ENCODE measurements around the gene ULK4. TPM values are rescaled to one million over a fixed set of nuclear protein-coding genes. Genes with fewer than 3 reads are reported as not detected.

The ULK4 gene
- polyA plus RNA-seq, 1 donor from 2014 or later = 5.6 TPM

DNA sequence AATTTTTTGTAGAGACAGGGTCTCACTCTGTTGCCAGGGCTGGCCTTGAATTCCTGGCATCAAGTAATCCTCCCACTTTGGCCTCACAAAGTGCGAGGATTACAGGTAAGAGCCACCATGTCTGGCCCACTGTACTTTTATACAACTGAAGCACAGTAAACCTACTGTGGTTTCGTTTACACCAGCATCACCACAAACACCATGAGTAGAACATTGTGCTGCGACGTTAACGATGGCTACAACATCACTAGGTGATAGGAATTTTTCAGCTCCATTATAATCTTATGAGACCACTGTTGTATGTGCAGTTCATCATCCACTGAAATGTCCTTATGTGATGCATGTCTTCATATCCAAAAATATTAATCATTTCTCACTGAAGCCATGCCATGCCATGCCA lies 750.9 kb downstream of the ULK4 start:
- Mint-ChIP-seq H3K4me1 (peaks cover 63 to 79% (median 77%) of the 10 kb centered on the region in 3 donors), H3K9me3 (peaks cover 0 to 3% (median 0%) of the 10 kb centered on the region in 3 donors), H3K4me3 (no peak overlapping the region), H3K27ac (no peak overlapping the region), H3K36me3 (peaks cover 5% of the 10 kb centered on the region), H3K27me3 (no peaks in the 10 kb centered on the region)

DNA sequence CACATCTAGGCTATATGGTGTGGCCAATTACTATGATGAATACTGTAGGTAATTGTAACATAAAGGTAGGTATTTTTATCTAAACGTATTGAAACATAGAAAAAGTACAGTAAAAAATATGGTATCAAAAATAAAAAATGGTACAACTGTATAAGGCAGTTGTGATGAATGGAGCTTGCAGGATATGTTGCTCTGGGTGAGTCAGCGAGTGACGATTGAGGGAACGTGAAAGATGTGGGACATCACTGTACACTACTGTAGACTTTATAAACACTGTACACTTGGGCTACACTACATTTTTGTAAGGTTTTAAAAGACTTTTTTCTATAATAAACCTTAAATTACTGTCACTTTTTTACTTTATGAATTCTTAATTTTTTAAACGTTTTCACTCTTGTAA lies 752.3 kb downstream of the ULK4 start:
- Mint-ChIP-seq H3K4me1 (peaks cover 66 to 80% (median 78%) of the 10 kb centered on the region in 3 donors), H3K9me3 (peaks cover 0 to 3% (median 0%) of the 10 kb centered on the region in 3 donors), H3K4me3 (peak overlapping the region; percentile 11 to 56 (median 22)), H3K27ac (peak overlapping the region in 1 of 3 donors; percentile 72), H3K36me3 (peaks cover 5% of the 10 kb centered on the region), H3K27me3 (no peaks in the 10 kb centered on the region)

DNA sequence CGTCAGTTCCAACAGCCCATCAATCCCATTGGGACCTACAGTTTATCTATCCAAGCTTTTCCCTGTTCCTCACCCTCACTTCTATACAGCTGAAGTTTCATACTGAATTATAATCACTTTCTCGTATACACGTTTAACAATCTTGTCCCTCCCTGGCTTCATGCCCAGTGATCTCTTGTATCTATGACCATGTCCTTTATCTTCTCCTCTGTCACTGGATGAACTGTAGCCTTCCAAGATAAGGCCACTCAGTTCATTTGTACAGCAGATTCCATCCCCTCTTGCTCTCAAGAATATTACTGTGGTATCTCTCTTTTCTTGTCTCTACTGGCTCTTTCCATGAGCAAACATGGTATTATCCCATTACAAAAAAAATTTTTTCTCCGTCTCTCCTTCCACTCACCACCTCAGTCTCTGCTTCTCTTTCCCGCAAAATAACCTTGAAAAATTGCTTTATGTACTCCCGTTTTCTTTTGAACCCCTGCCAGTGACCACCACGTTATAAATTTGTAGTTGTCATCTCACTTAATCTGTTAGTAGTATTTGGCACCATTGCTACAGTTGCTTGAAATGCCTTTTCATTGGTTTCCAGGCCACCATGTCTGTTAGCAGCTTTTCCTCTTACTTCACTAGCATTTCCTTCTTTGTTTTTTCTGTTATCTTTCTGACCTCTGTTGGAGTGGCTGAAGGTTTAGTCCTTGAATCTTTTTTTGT lies 753.2 kb downstream of the ULK4 start:
- Mint-ChIP-seq H3K27me3 (no peaks in the 10 kb centered on the region), H3K4me1 (peaks cover 69 to 82% (median 81%) of the 10 kb centered on the region in 3 donors), H3K9me3 (peaks cover 0 to 3% (median 0%) of the 10 kb centered on the region in 3 donors), H3K27ac (peak overlapping the region in 2 of 3 donors; percentile 21 to 45), H3K4me3 (peak overlapping the region in 2 of 4 donors; percentile 11 to 14), H3K36me3 (peaks cover 5% of the 10 kb centered on the region)

DNA sequence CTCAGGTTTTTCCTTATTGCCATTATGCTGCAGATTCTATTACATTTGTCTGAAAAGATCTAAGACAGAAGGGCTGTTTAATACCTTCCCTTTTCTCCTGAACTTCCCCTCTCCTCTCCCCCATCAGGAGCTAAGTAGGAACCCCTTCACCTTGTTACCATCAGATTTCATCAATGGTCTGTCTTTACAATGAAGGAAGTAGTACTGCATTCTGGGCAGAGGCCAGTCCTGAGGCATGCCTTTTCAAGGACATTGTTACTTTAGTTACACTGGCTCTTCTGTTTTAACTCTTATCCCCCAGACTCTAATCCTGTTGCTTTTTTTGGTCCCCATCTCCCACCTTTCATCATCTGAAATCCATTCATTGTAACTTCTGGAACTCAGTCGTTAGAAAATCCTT lies 754.5 kb downstream of the ULK4 start:
- H3K9me3 Mint-ChIP-seq = peaks cover 0 to 3% (median 0%) of the 10 kb centered on the region in 3 donors
- peaks cover 5% of the 10 kb centered on the region for H3K36me3 Mint-ChIP-seq
- H3K4me3 Mint-ChIP-seq = peak overlapping the region in 3 of 4 donors; percentile 46 to 76 (median 69)
- no peaks in the 10 kb centered on the region for H3K27me3 Mint-ChIP-seq
- peak overlapping the region; percentile 21 to 83 (median 39) for H3K27ac Mint-ChIP-seq
- H3K4me1 Mint-ChIP-seq = peaks cover 65 to 79% (median 78%) of the 10 kb centered on the region in 3 donors

DNA sequence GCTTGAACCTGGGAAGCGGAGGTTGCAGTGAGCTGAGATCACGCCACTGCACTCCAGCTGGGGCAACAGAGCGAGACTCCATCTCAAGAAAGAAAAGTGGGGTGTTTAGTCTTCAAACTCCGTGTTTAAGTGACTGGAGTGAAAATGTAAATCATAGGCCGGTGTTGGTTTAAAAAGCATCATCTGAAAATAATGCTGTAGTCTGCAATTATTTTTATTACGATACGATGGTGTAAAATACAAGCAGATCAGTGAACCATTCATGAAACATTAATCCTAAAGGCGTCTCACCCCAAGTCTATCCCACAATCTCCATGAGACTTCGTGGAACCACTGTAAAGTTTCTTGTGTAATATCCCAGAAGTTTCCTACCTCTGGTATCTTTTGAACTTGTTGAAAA lies 756.3 kb downstream of the ULK4 start:
- Mint-ChIP-seq H3K4me1 (peaks cover 76 to 83% (median 82%) of the 10 kb centered on the region in 3 donors), H3K36me3 (peaks cover 5% of the 10 kb centered on the region), H3K4me3 (peak overlapping the region in 2 of 4 donors; percentile 10 to 75), H3K9me3 (peaks cover 0 to 3% (median 0%) of the 10 kb centered on the region in 3 donors), H3K27me3 (no peaks in the 10 kb centered on the region), H3K27ac (peak overlapping the region in 2 of 3 donors; percentile 7 to 13)

DNA sequence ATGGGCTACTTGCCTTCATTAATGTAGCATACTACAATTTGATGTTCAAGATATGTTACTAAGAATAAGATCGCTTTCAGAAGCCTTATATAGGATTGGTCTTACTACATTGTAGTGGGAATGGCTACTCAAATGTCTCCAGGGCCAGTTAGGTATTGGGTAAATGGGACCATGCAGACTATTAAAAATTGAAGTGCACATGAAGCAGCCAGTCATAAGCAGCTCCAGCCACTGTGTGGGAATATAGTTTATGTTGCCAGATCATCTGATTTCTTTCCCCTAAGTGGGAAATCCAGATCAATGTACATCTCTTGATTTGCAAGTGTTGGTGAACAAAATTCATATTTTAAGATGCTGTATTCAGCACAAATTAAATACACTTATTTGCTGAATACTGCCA lies 757.5 kb downstream of the ULK4 start:
- peak overlapping the region in 2 of 3 donors; percentile 8 to 25 for H3K27ac Mint-ChIP-seq
- peak overlapping the region in 2 of 4 donors; percentile 4 to 37 for H3K4me3 Mint-ChIP-seq
- H3K36me3 Mint-ChIP-seq = peaks cover 3% of the 10 kb centered on the region
- peaks cover 0 to 2% (median 0%) of the 10 kb centered on the region in 3 donors for H3K9me3 Mint-ChIP-seq
- H3K4me1 Mint-ChIP-seq = peaks cover 72 to 85% (median 81%) of the 10 kb centered on the region in 3 donors
- H3K27me3 Mint-ChIP-seq = no peaks in the 10 kb centered on the region

DNA sequence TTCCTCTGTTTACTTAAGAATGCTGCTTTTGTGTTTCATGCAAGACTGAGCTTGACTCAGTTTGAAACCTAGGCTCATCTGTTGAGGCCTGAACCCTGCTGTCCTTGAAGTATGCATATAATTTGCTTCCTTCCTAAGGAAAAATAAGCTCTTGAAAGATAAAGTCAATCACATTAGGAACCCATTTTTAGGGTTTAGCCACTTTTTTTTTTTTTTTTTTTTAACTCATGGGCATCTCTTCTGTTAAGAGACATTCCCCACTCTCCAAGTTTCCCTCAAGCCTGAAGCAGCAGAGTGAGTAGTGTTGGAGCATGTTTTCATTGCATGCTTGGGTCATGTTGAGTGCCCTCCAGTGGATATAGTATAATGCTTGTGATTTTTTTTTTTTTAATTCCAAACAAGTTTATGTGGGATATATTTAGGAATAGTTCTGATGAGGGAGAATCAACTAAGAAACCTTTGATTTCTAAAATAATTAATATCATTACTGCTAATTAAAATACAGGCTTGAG lies 759.0 kb downstream of the ULK4 start:
- Mint-ChIP-seq H3K4me1 (peaks cover 62 to 71% (median 70%) of the 10 kb centered on the region in 3 donors), H3K27me3 (no peaks in the 10 kb centered on the region), H3K36me3 (no peaks in the 10 kb centered on the region), H3K4me3 (peak overlapping the region; percentile 90 to 95 (median 92)), H3K27ac (peak overlapping the region; percentile 18 to 84 (median 31)), H3K9me3 (no peaks in the 10 kb centered on the region)

DNA sequence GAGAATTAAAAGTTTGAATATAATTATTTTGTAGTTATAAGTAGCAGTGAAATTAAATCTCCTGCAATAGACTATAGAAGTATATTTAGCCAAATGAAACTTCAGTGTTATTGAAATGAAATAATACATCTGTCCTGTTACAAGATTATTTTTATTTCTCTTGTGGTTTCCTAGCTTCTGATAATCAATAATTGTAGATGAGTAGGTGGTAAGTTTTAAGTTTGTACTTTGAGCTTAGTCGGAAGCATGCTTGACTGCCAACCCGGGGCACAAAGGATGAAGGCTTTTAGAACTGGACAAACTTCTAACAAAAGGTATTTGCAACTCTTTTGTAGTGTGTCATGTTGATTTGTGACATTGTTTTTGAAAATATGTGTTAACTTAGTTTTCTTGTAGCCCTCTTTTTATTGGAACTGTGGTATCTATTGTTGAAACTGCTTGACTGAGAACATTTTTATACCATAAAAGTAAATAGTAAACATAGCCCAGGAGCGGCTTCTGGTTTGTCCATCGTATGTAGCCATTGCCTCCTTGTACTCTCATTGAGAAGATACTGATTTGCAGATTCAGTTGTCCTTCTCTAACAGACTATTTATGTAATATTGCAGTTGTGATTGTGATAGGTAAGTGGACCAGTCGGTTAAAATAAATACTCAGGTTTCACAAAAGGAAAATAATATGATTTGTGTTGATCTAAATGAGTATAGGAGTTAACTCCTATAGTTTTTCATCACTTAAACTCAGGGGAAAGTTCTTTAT lies 759.6 kb downstream of the ULK4 start:
- H3K27ac Mint-ChIP-seq = peak overlapping the region; percentile 31 to 84 (median 50)
- peak overlapping the region; percentile 90 to 95 (median 92) for H3K4me3 Mint-ChIP-seq
- H3K27me3 Mint-ChIP-seq = no peaks in the 10 kb centered on the region
- no peaks in the 10 kb centered on the region for H3K36me3 Mint-ChIP-seq
- no peaks in the 10 kb centered on the region for H3K9me3 Mint-ChIP-seq
- H3K4me1 Mint-ChIP-seq = peaks cover 55 to 64% (median 64%) of the 10 kb centered on the region in 3 donors

DNA sequence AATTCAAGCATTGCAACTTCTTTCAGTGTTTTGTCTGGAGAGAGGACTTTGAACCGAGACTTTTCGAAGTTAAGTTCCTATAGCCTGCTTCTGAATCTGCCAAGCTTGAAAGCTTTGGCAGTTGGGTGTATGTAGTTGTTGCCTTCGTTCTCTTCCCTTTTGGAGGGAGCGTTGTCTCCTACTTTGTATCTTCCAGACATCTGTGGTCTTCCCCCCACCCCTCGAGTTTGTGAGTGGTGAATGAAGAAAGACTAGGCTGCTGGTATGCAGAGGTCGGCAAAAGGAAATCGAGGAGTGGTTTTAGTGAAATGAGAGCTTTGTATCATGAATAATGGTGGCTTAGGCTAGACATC lies 761.3 kb downstream of the ULK4 start:
- peak overlapping the region; percentile 84 to 94 (median 89) for H3K27ac Mint-ChIP-seq
- H3K27me3 Mint-ChIP-seq = peaks cover 5% of the 10 kb centered on the region
- H3K9me3 Mint-ChIP-seq = no peaks in the 10 kb centered on the region
- peak overlapping the region; percentile 90 to 95 (median 92) for H3K4me3 Mint-ChIP-seq
- H3K36me3 Mint-ChIP-seq = no peaks in the 10 kb centered on the region
- H3K4me1 Mint-ChIP-seq = peaks cover 42 to 50% (median 48%) of the 10 kb centered on the region in 3 donors

DNA sequence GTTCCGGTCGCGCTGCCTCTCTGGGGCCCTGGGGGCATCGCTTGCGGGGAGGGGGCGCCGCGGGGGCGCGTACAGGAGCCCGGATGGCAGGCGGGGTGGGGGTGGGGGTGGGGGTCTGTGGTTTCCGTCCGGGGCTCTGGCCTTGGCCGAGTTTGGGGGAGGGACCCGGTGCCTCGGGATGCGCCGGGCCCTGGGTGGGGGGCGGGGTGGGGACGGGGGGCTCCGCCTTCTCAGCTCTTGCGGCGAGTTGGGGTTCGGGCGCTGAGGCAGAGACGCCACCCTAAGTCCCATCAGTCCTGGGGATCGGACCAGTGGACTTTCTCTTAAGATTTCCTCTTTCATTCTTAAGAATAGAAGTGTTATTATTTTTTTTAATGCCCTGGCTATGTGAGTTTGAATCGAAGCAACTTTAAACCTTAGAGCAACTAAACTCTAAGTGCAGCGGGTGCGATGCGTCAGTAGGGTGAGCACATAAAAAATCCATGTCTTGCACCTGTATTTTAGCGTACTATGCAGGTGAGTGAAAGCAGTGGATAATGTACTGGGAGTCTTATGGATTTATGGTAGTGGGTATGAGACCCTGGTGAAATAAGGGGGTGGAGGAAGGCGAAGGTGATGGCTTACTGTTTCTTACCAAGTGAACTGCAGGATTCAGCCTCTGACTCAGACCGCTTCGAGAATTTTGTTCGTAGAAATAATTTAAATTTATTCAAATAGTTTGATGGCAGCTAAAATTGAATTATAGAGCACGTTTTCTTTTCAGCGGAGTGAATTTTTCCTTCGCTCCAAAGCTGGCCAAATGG lies 761.8 kb downstream of the ULK4 start:
- Mint-ChIP-seq H3K36me3 (no peaks in the 10 kb centered on the region), H3K4me3 (peak overlapping the region; percentile 90 to 95 (median 92)), H3K27ac (peak overlapping the region; percentile 60 to 94 (median 84)), H3K27me3 (peaks cover 6% of the 10 kb centered on the region), H3K9me3 (no peaks in the 10 kb centered on the region), H3K4me1 (peaks cover 37 to 46% (median 45%) of the 10 kb centered on the region in 3 donors)

DNA sequence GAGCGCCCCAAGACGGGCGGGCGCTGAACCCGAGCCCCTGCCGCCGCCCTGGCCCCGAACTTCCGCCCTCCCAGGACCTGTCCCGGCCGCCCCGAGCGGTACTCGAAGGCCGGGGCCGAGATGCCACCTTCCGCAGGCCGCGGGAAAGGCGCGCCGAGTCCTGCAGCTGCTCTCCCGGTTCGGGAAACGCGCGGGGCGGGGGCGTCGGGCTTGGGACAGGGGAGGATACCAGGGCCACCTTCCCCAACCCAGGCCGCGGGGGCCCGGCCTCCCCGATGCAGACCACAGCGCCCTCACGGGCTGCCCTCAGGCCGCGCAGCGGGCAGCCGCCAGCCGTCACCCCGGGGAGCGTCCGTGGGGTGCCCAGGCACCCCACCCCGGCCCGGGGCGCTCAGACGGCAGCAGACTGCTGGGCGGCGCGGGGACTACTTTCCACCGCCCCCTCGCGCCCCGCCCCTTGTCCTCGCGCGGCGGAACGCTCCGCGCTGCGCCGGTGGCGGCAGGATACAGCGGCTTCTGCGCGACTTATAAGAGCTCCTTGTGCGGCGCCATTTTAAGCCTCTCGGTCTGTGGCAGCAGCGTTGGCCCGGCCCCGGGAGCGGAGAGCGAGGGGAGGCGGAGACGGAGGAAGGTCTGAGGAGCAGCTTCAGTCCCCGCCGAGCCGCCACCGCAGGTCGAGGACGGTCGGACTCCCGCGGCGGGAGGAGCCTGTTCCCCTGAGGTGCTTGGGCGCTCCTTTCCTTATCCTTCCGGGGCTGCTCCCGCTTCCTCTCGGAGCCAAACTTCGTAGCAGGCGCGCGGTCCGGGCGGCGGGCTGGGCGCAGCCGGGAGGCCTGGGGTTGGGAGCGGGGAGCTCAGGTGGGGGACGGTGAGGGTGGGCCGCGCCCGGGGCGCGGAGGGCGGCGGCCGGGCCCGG lies 762.7 kb downstream of the ULK4 start, which contains the start of gene CTNNB1:
CTNNB1 (plus strand) TSS at position 556 of the 916 bp plus-strand sequence. CDS start 24,564 bp downstream, outside the sequence.
- no peaks in the 10 kb centered on the region for H3K9me3 Mint-ChIP-seq

DNA sequence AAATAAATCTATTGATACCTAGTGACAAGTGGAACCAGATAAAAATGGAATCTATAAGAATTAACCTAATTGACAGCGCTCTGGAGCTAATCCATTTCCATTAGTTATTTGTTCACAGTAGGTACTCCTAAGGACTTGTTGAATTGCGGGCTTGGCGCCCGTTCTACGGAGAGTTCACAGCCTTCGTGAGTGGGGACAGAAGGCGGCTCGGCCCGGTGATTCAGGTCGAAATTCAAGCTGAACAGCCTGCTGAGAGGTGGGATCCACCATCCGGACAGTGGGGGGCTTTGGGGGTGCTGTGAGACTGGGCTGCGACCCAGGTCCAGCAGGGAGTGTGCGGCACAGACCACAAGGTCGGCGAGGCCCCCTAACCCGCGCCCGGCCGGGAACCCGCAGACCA lies 763.4 kb downstream of the ULK4 start:
- no peaks in the 10 kb centered on the region for H3K36me3 Mint-ChIP-seq
- no peaks in the 10 kb centered on the region for H3K9me3 Mint-ChIP-seq
- peaks cover 26 to 32% (median 31%) of the 10 kb centered on the region in 3 donors for H3K4me1 Mint-ChIP-seq
- H3K27me3 Mint-ChIP-seq = peaks cover 6% of the 10 kb centered on the region
- H3K27ac Mint-ChIP-seq = peak overlapping the region; percentile 91 to 99 (median 96)
- peak overlapping the region; percentile 91 to 97 (median 96) for H3K4me3 Mint-ChIP-seq

More for the DNA sequence above, 762.7 kb downstream of the ULK4 start, which contains the start of gene CTNNB1:
- H3K27ac Mint-ChIP-seq = peak within 1 kb of the TSS; percentile 95 to 99 (median 98)
- no peaks in the 10 kb centered on the region for H3K36me3 Mint-ChIP-seq
- peaks cover 6% of the 10 kb centered on the region for H3K27me3 Mint-ChIP-seq
- H3K4me1 Mint-ChIP-seq = peaks cover 30 to 38% (median 37%) of the 10 kb centered on the region in 3 donors
- H3K4me3 Mint-ChIP-seq = peak within 1 kb of the TSS; percentile 91 to 99 (median 98)

DNA sequence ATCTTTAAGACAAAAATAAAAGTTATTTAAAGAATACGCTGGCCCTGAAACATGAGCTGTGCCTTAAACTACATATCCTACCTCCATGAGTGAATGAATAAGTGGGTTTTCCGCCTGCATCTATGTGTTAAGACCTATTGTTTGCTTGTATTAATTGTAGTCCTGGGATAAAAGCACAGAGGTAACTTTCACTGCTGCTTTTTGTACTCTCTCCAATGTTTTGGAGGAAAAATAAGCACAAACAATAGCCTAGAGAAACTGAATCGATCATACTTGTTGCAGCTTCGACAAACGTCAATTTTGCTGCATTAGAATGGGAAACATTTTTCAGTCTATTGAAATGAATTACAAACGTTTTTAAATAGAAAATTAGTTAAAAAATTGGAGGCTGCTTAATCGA lies 763.9 kb downstream of the ULK4 start:
- Mint-ChIP-seq H3K4me1 (peaks cover 23 to 30% (median 29%) of the 10 kb centered on the region in 3 donors), H3K9me3 (no peaks in the 10 kb centered on the region), H3K4me3 (peak overlapping the region in 3 of 4 donors; percentile 91 to 97 (median 96)), H3K27me3 (peaks cover 6% of the 10 kb centered on the region), H3K36me3 (no peaks in the 10 kb centered on the region), H3K27ac (peak overlapping the region; percentile 91 to 99 (median 96))

Data from IgD-negative memory B cell (primary cell).